ENCODE measurements around the gene ANKRD13C.

The ANKRD13C gene

GRCh38 chr1:70239940-70240339, 114.6 kb downstream of the ANKRD13C start:
- H4K5ac ChIP-seq (ENCODE audit: low read length) = no peak overlapping the region
- H3K4me3 ChIP-seq (ENCODE audit: low read length) = no peak overlapping the region
- H3K27me3 ChIP-seq (ENCODE audit: insufficient read depth, low read length, poor library complexity) = no peaks in the 10 kb centered on the region
- H3K18ac ChIP-seq (ENCODE audit: low read length) = no peak overlapping the region
- H3K4ac ChIP-seq (ENCODE audit: low read depth, low read length) = no peak overlapping the region
- no peak for DNase-seq
- no peak overlapping the region for H3K4me2 ChIP-seq (ENCODE audit: low read length)
- H2BK120ac ChIP-seq (ENCODE audit: low read depth, low read length) = no peak overlapping the region
- H3K79me2 ChIP-seq (ENCODE audit: control insufficient read depth, insufficient read depth, low read length) = no peaks in the 10 kb centered on the region
- H4K8ac ChIP-seq (ENCODE audit: low read depth, low read length) = no peak overlapping the region
- no peak overlapping the region for H2AK5ac ChIP-seq (ENCODE audit: low read length)
- H3K36me3 ChIP-seq (ENCODE audit: control insufficient read depth, insufficient read depth, low read length) = peaks cover 8% of the 10 kb centered on the region
- no peaks in the 10 kb centered on the region for H3K79me1 ChIP-seq (ENCODE audit: low read length)
- H3K56ac ChIP-seq (ENCODE audit: low read length) = no peak overlapping the region
- H3K27ac ChIP-seq (ENCODE audit: low read depth, low read length) = no peak overlapping the region
- H2BK5ac ChIP-seq (ENCODE audit: low read length) = no peak overlapping the region
- H3K9ac ChIP-seq (ENCODE audit: low read length) = no peak overlapping the region
- no peaks in the 10 kb centered on the region for H3K4me1 ChIP-seq (ENCODE audit: control insufficient read depth, low read depth, low read length)
- no peak overlapping the region for H3K23ac ChIP-seq (ENCODE audit: low read length)
- no peak overlapping the region for H2BK15ac ChIP-seq (replicated peaks; ENCODE audit: low read depth)

- DNase-seq = no peak
- no peak overlapping the region for H4K8ac ChIP-seq (ENCODE audit: low read depth, low read length)
- no peaks in the 10 kb centered on the region for H3K79me2 ChIP-seq (ENCODE audit: control insufficient read depth, insufficient read depth, low read length)
- H4K5ac ChIP-seq (ENCODE audit: low read length) = no peak overlapping the region
- no peak overlapping the region for H3K56ac ChIP-seq (ENCODE audit: low read length)
- no peaks in the 10 kb centered on the region for H3K27me3 ChIP-seq (ENCODE audit: insufficient read depth, low read length, poor library complexity)
- H2BK5ac ChIP-seq (ENCODE audit: low read length) = no peak overlapping the region
- peaks cover 2% of the 10 kb centered on the region for H3K36me3 ChIP-seq (ENCODE audit: control insufficient read depth, insufficient read depth, low read length)
- no peak overlapping the region for H3K4me2 ChIP-seq (ENCODE audit: low read length)
- H3K79me1 ChIP-seq (ENCODE audit: low read length) = no peaks in the 10 kb centered on the region
- H2BK15ac ChIP-seq (replicated peaks; ENCODE audit: low read depth) = no peak overlapping the region
- H3K4ac ChIP-seq (ENCODE audit: low read depth, low read length) = no peak overlapping the region
- H3K27ac ChIP-seq (ENCODE audit: low read depth, low read length) = no peak overlapping the region
- H3K23ac ChIP-seq (ENCODE audit: low read length) = no peak overlapping the region
- no peak overlapping the region for H3K18ac ChIP-seq (ENCODE audit: low read length)
- H2BK120ac ChIP-seq (ENCODE audit: low read depth, low read length) = no peak overlapping the region
- H3K4me1 ChIP-seq (ENCODE audit: control insufficient read depth, low read depth, low read length) = no peaks in the 10 kb centered on the region
- H3K4me3 ChIP-seq (ENCODE audit: low read length) = no peak overlapping the region
- no peak overlapping the region for H2AK5ac ChIP-seq (ENCODE audit: low read length)
- no peak overlapping the region for H3K9ac ChIP-seq (ENCODE audit: low read length)
Measured at GRCh38 chr1:70234733-70235132, 119.8 kb downstream of the ANKRD13C start.

- peaks cover 2% of the 10 kb centered on the region for H3K36me3 ChIP-seq (ENCODE audit: control insufficient read depth, insufficient read depth, low read length)
- no peak for DNase-seq
- H3K23ac ChIP-seq (ENCODE audit: low read length) = no peak overlapping the region
- H3K4me1 ChIP-seq (ENCODE audit: control insufficient read depth, low read depth, low read length) = no peaks in the 10 kb centered on the region
- H2BK120ac ChIP-seq (ENCODE audit: low read depth, low read length) = no peak overlapping the region
- no peak overlapping the region for H3K4me2 ChIP-seq (ENCODE audit: low read length)
- H4K8ac ChIP-seq (ENCODE audit: low read depth, low read length) = no peak overlapping the region
- no peak overlapping the region for H3K9ac ChIP-seq (ENCODE audit: low read length)
- H3K27ac ChIP-seq (ENCODE audit: low read depth, low read length) = no peak overlapping the region
- no peak overlapping the region for H3K4me3 ChIP-seq (ENCODE audit: low read length)
- H4K5ac ChIP-seq (ENCODE audit: low read length) = no peak overlapping the region
- no CpG with 5 or more reads among the region's 4 CpGs for WGBS (ENCODE audit: extremely low coverage, insufficient coverage, low lambda C conversion rate)
- peaks cover 6% of the 10 kb centered on the region for H3K79me1 ChIP-seq (ENCODE audit: low read length)
- no peak overlapping the region for H2BK15ac ChIP-seq (replicated peaks; ENCODE audit: low read depth)
- peaks cover 13% of the 10 kb centered on the region for H3K79me2 ChIP-seq (ENCODE audit: control insufficient read depth, insufficient read depth, low read length)
- H3K18ac ChIP-seq (ENCODE audit: low read length) = no peak overlapping the region
- H3K4ac ChIP-seq (ENCODE audit: low read depth, low read length) = no peak overlapping the region
- H2BK5ac ChIP-seq (ENCODE audit: low read length) = no peak overlapping the region
- no peaks in the 10 kb centered on the region for H3K27me3 ChIP-seq (ENCODE audit: insufficient read depth, low read length, poor library complexity)
- H3K56ac ChIP-seq (ENCODE audit: low read length) = no peak overlapping the region
- no peak overlapping the region for H2AK5ac ChIP-seq (ENCODE audit: low read length)
Measured at GRCh38 chr1:70231475-70231874, 123.0 kb downstream of the ANKRD13C start.

GRCh38 chr1:70228670-70229069, 125.9 kb downstream of the ANKRD13C start:
- H2BK15ac ChIP-seq (replicated peaks; ENCODE audit: low read depth) = no peak overlapping the region
- peaks cover 8% of the 10 kb centered on the region for H3K79me1 ChIP-seq (ENCODE audit: low read length)
- H2BK120ac ChIP-seq (ENCODE audit: low read depth, low read length) = no peak overlapping the region
- no peak overlapping the region for H3K4ac ChIP-seq (ENCODE audit: low read depth, low read length)
- H2AK5ac ChIP-seq (ENCODE audit: low read length) = no peak overlapping the region
- no peaks in the 10 kb centered on the region for H3K27me3 ChIP-seq (ENCODE audit: insufficient read depth, low read length, poor library complexity)
- no peak overlapping the region for H3K9ac ChIP-seq (ENCODE audit: low read length)
- no peak overlapping the region for H3K4me3 ChIP-seq (ENCODE audit: low read length)
- H3K23ac ChIP-seq (ENCODE audit: low read length) = no peak overlapping the region
- peaks cover 1% of the 10 kb centered on the region for H3K4me1 ChIP-seq (ENCODE audit: control insufficient read depth, low read depth, low read length)
- no peak overlapping the region for H2BK5ac ChIP-seq (ENCODE audit: low read length)
- no peak overlapping the region for H3K18ac ChIP-seq (ENCODE audit: low read length)
- H4K5ac ChIP-seq (ENCODE audit: low read length) = no peak overlapping the region
- no peak overlapping the region for H3K27ac ChIP-seq (ENCODE audit: low read depth, low read length)
- H4K8ac ChIP-seq (ENCODE audit: low read depth, low read length) = no peak overlapping the region
- no peak overlapping the region for H3K56ac ChIP-seq (ENCODE audit: low read length)
- H3K36me3 ChIP-seq (ENCODE audit: control insufficient read depth, insufficient read depth, low read length) = peaks cover 2% of the 10 kb centered on the region
- no CpG with 5 or more reads among the region's 2 CpGs for WGBS (ENCODE audit: extremely low coverage, insufficient coverage, low lambda C conversion rate)
- no peak overlapping the region for H3K4me2 ChIP-seq (ENCODE audit: low read length)
- DNase-seq = no peak
- H3K79me2 ChIP-seq (ENCODE audit: control insufficient read depth, insufficient read depth, low read length) = peaks cover 33% of the 10 kb centered on the region

- Histone ChIP-seq H3K9ac (ENCODE audit: low read length) (no peak overlapping the region), H3K36me3 (ENCODE audit: control insufficient read depth, insufficient read depth, low read length) (peaks cover 2% of the 10 kb centered on the region), H2AK5ac (ENCODE audit: low read length) (no peak overlapping the region), H3K79me2 (ENCODE audit: control insufficient read depth, insufficient read depth, low read length) (peaks cover 39% of the 10 kb centered on the region), H2BK15ac (replicated peaks; ENCODE audit: low read depth) (no peak overlapping the region), H3K4me3 (ENCODE audit: low read length) (no peak overlapping the region), H3K56ac (ENCODE audit: low read length) (no peak overlapping the region), H3K4ac (ENCODE audit: low read depth, low read length) (no peak overlapping the region), H3K18ac (ENCODE audit: low read length) (no peak overlapping the region), H2BK5ac (ENCODE audit: low read length) (no peak overlapping the region), H3K79me1 (ENCODE audit: low read length) (peaks cover 8% of the 10 kb centered on the region), H3K4me2 (ENCODE audit: low read length) (no peak overlapping the region), H3K23ac (ENCODE audit: low read length) (no peak overlapping the region), H3K27me3 (ENCODE audit: insufficient read depth, low read length, poor library complexity) (no peaks in the 10 kb centered on the region), H3K27ac (ENCODE audit: low read depth, low read length) (no peak overlapping the region), H2BK120ac (ENCODE audit: low read depth, low read length) (no peak overlapping the region), H4K5ac (ENCODE audit: low read length) (no peak overlapping the region), H3K4me1 (ENCODE audit: control insufficient read depth, low read depth, low read length) (peaks cover 1% of the 10 kb centered on the region), H4K8ac (ENCODE audit: low read depth, low read length) (no peak overlapping the region)
- peak; percentile 20 for DNase-seq
- no CpG with 5 or more reads among the region's 1 CpG for WGBS (ENCODE audit: extremely low coverage, insufficient coverage, low lambda C conversion rate)
Measured at GRCh38 chr1:70227439-70227838, 127.1 kb downstream of the ANKRD13C start.

- Histone ChIP-seq H3K23ac (ENCODE audit: low read length) (no peak overlapping the region), H3K79me2 (ENCODE audit: control insufficient read depth, insufficient read depth, low read length) (peaks cover 46% of the 10 kb centered on the region), H2BK120ac (ENCODE audit: low read depth, low read length) (no peak overlapping the region), H4K5ac (ENCODE audit: low read length) (no peak overlapping the region), H2BK15ac (replicated peaks; ENCODE audit: low read depth) (no peak overlapping the region), H3K4me1 (ENCODE audit: control insufficient read depth, low read depth, low read length) (peaks cover 1% of the 10 kb centered on the region), H3K79me1 (ENCODE audit: low read length) (peaks cover 8% of the 10 kb centered on the region), H3K27me3 (ENCODE audit: insufficient read depth, low read length, poor library complexity) (no peaks in the 10 kb centered on the region), H2AK5ac (ENCODE audit: low read length) (no peak overlapping the region), H3K27ac (ENCODE audit: low read depth, low read length) (no peak overlapping the region), H3K18ac (ENCODE audit: low read length) (no peak overlapping the region), H3K4ac (ENCODE audit: low read depth, low read length) (no peak overlapping the region), H3K9ac (ENCODE audit: low read length) (no peak overlapping the region), H3K56ac (ENCODE audit: low read length) (no peak overlapping the region), H3K4me2 (ENCODE audit: low read length) (no peak overlapping the region), H2BK5ac (ENCODE audit: low read length) (no peak overlapping the region), H3K36me3 (ENCODE audit: control insufficient read depth, insufficient read depth, low read length) (peaks cover 2% of the 10 kb centered on the region), H3K4me3 (ENCODE audit: low read length) (no peak overlapping the region), H4K8ac (ENCODE audit: low read depth, low read length) (no peak overlapping the region)
- DNase-seq = peak; percentile 76
- WGBS (ENCODE audit: extremely low coverage, insufficient coverage, low lambda C conversion rate) = no CpG with 5 or more reads among the region's 2 CpGs
Measured at GRCh38 chr1:70224954-70225353, 129.6 kb downstream of the ANKRD13C start.

Data from mesendoderm (in vitro differentiated cells).